Measurements from ENCODE around the gene GLDC. TPM values are rescaled to one million over a fixed set of nuclear protein-coding genes. Genes with fewer than 3 reads are reported as not detected.

Gene GLDC
- total and polyA plus RNA-seq, 12 donors: 0.03 TPM; not detected in 11

DNA sequence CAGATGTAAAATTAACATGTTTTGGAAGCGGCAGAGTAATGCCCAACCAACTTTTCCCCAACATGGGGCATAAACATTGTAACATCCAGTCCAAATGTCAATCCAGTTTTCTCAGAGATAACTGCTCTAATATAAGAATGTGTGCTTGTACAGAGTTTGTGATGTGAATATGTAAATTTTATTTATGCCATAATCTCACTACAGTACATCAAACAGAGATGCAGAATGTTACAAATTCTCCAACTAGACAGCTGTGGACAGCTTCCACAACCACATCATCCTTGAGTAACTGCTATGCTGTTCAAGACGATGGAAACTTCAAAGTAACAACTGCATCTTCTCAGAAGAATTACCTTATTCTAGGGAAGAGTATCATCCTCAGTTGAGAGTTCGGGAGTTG lies 109.9 kb downstream of the GLDC start:
- peaks cover 0 to 1% (median 0%) of the 10 kb centered on the region in 7 donors for H3K27me3 ChIP-seq

DNA sequence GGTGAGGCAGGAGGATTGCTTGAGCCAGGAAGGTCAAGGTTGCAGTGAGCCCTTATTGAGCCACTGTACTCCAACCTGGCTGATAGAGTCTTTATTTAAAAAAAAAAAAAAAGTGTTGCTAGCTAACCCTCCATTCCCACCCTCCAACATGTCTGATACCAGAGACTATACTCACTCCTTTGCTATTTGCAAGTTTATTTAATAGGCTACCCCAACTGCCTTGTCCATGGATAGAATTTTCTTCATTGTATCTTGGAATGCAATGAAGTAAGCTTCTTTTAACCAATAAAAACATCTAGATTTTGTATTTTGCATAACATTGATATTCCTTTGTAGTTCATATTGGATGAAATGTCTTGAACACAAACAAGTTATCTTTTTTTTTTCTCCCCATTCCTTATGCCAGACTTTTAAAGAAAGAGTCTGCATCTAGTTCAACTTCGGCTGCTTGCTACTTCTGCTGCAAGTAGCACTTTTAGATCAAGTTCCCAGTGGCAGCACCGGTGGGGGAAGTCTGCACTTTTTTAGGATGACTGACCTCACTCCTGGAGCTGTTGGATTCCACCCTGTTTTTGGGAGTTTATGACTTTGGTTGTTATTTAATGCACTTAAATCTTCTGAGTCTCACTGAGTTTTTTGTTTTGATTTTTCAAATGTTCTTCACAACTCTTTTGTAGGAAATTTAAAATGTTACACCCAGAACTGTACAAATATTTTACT lies 120.0 kb downstream of the GLDC start:
- H3K36me3 ChIP-seq: peaks cover 0 to 22% (median 0%) of the 10 kb centered on the region in 9 donors
- ATAC-seq (no peak), DNase-seq (no peak)
- intact Hi-C loops (cut with DNase I): no loop called here
- peaks cover 0 to 32% (median 19%) of the 10 kb centered on the region in 11 donors for H3K9me3 ChIP-seq
- H3K4me3 ChIP-seq: no peak overlapping the region
- no peak overlapping the region for H3K27ac ChIP-seq
- TF ChIP-seq, protein P1, sequence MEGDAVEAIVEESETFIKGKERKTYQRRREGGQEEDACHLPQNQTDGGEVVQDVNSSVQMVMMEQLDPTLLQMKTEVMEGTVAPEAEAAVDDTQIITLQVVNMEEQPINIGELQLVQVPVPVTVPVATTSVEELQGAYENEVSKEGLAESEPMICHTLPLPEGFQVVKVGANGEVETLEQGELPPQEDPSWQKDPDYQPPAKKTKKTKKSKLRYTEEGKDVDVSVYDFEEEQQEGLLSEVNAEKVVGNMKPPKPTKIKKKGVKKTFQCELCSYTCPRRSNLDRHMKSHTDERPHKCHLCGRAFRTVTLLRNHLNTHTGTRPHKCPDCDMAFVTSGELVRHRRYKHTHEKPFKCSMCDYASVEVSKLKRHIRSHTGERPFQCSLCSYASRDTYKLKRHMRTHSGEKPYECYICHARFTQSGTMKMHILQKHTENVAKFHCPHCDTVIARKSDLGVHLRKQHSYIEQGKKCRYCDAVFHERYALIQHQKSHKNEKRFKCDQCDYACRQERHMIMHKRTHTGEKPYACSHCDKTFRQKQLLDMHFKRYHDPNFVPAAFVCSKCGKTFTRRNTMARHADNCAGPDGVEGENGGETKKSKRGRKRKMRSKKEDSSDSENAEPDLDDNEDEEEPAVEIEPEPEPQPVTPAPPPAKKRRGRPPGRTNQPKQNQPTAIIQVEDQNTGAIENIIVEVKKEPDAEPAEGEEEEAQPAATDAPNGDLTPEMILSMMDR (IDR thresholded peaks at IDR 0.05): no peak
- H3K27me3 ChIP-seq: no peaks in the 10 kb centered on the region
- H3K4me1 ChIP-seq: peaks cover 0 to 5% (median 0%) of the 10 kb centered on the region in 9 donors
- 44 to 53% methylated on average over 2 of the region's 2 CpGs for WGBS, 2 donors

More for the DNA sequence above, 109.9 kb downstream of the GLDC start:
- WGBS, 2 donors: 90% methylated on average over 3 of the region's 3 CpGs
- Histone ChIP-seq H3K4me1 (peaks cover 0 to 4% (median 0%) of the 10 kb centered on the region in 9 donors), H3K36me3 (no peaks in the 10 kb centered on the region), H3K4me3 (no peak overlapping the region), H3K9me3 (no peaks in the 10 kb centered on the region), H3K27ac (no peak overlapping the region)
- intact Hi-C loops (cut with DNase I): no loop called here
- no peak for ATAC-seq
- TF ChIP-seq, protein P1 (IDR thresholded peaks at IDR 0.05): no peak
- no peak for DNase-seq

DNA sequence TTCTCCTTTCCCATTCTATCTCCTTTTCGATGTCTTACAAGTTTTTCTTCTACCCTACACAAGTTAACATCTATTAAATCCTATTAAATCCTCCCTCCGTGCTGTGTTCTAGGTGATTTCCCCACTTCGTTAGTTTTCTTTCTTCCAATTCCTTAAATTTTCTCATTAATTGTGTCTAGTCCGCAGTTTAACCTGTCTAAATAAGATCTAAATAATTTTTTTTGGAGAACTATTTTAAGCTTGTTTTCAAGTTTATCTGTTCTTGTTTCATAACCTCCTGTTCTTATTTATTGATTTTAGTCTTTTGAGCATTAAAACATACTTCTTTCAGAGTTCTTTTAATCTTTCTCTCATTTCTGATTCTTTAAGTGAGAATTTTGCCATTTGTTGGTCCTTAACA lies 123.3 kb downstream of the GLDC start:
- ATAC-seq (no peak), DNase-seq (no peak)
- H3K36me3 ChIP-seq: peaks cover 0 to 36% (median 0%) of the 10 kb centered on the region in 9 donors
- H3K27me3 ChIP-seq: no peaks in the 10 kb centered on the region
- 95 to 99% methylated on average over 4 of the region's 4 CpGs for WGBS, 2 donors
- TF ChIP-seq, protein P1 (IDR thresholded peaks at IDR 0.05): no peak
- H3K4me1 ChIP-seq: no peaks in the 10 kb centered on the region
- H3K27ac ChIP-seq: no peak overlapping the region
- intact Hi-C loops (cut with DNase I): no loop called here
- H3K9me3 ChIP-seq: peaks cover 0 to 44% (median 19%) of the 10 kb centered on the region in 11 donors
- H3K4me3 ChIP-seq: no peak overlapping the region

DNA sequence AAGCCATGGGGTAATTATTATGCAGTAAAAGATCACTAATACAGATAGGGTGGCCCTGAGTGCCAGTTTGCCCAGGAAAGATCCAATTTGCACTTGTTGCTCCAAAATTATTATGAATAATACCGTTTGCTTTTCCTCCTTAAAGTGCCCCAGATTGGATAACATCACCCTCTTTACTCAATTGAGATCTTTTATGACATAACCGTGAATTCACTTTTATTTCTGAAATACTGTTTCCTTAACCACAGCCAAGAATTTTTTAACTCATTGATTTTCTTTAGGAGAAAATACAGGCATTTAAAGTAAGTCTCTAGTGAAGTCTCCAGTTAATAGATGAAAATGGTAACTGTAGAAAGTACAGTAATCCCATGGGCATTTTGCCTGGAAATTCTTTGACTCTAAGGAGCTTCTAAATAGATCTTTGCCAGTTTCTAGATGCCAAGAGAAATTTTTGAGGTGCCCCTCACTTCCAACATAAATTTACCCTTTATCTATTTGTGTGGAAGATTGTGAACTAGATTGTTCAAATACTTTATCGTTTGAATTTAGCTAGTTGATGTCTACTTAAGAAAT lies 133.4 kb downstream of the GLDC start:
- no peaks in the 10 kb centered on the region for H3K27me3 ChIP-seq
- no peaks in the 10 kb centered on the region for H3K9me3 ChIP-seq
- TF ChIP-seq, protein P1 (IDR thresholded peaks at IDR 0.05): no peak
- intact Hi-C loops (cut with DNase I): no loop called here
- H3K36me3 ChIP-seq: peaks cover 0 to 25% (median 3%) of the 10 kb centered on the region in 9 donors
- ATAC-seq: no peak
- WGBS, 2 donors: 85 to 86% methylated on average over 3 of the region's 3 CpGs
- H3K4me3 ChIP-seq: no peak overlapping the region
- DNase-seq: no peak
- H3K27ac ChIP-seq: no peak overlapping the region
- H3K4me1 ChIP-seq: no peaks in the 10 kb centered on the region
